HUES48 (cell line): Measurements from ENCODE around the gene SERTAD4.

Experiments used
- H3K27ac ChIP-seq: one replicate; pipeline ENCODE4 v1.7.0; 2013; ENCODE audit warnings: low read depth, low read length, inconsistent platforms
- H3K27me3 ChIP-seq: 2 replicates; pipeline ENCODE4 v1.6.1; 2013; ENCODE audit warnings: mild to moderate bottlenecking, low read length; ENCODE audit not compliant: control insufficient read depth, insufficient read depth
- H3K36me3 ChIP-seq: 2 replicates; pipeline ENCODE4 v1.6.1; 2013; ENCODE audit warnings: low read length; ENCODE audit not compliant: control insufficient read depth, insufficient read depth
- H3K4me1 ChIP-seq: 2 replicates; pipeline ENCODE4 v1.6.1; 2013; ENCODE audit warnings: mild to moderate bottlenecking, low read length; ENCODE audit not compliant: control insufficient read depth, insufficient read depth
- H3K4me3 ChIP-seq: 2 replicates; pipeline ENCODE4 v1.5.1; 2013; ENCODE audit warnings: mild to moderate bottlenecking, low read depth, low read length
- H3K9ac ChIP-seq: 2 replicates; pipeline ENCODE4 v1.6.1; 2013; ENCODE audit warnings: mild to moderate bottlenecking, low read depth, low read length, moderate library complexity
- H3K9me3 ChIP-seq: 2 replicates; pipeline ENCODE4 v1.6.1; 2013; ENCODE audit warnings: low read length; ENCODE audit not compliant: control insufficient read depth, insufficient read depth

The SERTAD4 gene

DNA sequence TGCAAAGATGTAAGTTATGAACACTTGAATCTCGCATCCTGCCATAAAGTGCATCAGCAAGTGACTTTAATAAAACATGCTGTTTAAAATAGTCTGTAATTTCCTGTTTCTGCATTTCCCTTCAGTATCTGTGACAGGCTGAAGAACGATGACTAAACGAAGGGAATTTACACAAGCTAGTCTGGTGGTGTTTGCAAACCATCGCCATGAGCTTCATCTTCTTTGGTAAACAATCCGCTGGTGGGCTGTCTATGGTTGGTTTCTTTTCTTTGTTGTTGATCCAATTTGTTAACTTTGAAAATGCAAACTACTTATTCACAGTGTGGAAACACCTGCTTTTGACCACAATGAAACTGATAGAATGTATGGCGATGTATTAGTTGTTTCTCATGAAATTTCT, 13.9 kb downstream of the SERTAD4 start:
- Histone ChIP-seq H3K4me1 (peaks cover 6% of the 10 kb centered on the region), H3K27ac (no peak overlapping the region), H3K36me3 (no peaks in the 10 kb centered on the region), H3K9ac (no peak overlapping the region), H3K27me3 (peaks cover 7% of the 10 kb centered on the region; the same call in 1 of the 2 replicates), H3K4me3 (no peak overlapping the region), H3K9me3 (no peaks in the 10 kb centered on the region)

DNA sequence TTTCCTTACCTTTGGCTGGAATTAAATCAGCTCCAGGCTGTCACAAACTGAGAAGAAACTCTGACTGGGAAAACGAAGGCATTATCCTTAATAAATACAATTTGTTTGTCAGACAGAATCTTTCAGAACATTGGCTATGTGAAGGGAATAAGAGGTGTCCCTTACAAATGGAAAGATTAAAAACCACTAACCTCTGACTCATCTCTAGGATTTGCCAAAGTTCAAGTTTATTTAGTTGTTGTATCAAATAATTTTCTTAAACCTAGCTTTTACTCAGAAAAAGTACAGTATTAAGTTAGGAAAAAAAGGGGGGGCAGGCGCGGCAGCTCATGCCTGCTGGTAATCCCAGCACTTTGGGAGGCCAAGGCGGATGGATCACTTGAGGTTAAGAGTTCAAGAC, 15.7 kb downstream of the SERTAD4 start:
- Histone ChIP-seq H3K36me3 (no peaks in the 10 kb centered on the region), H3K9me3 (no peaks in the 10 kb centered on the region), H3K27me3 (peaks cover 13% of the 10 kb centered on the region; the same call in 1 of the 2 replicates), H3K4me3 (no peak overlapping the region), H3K27ac (no peak overlapping the region), H3K4me1 (peaks cover 11% of the 10 kb centered on the region), H3K9ac (no peak overlapping the region)

DNA sequence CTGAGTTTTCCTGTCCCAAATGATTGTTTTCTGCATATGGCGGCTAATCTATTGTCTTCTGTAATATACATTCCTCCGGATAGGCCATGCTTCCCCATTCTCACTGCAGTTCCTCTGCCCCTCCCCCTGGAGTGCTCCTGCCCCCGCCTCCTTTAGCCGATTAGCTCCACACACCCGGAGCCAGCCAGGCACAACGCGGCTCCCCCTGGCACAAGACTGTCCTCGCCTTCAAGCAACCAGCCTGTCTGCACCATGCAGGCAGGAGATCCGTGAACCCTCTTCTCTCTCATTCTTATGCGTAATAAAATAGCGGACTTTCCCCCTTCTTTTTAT, 18.0 kb downstream of the SERTAD4 start:
- peaks cover 36% of the 10 kb centered on the region for H3K27me3 ChIP-seq
- peak overlapping the region; percentile 32 for H3K9ac ChIP-seq
- H3K9me3 ChIP-seq = no peaks in the 10 kb centered on the region
- H3K36me3 ChIP-seq = no peaks in the 10 kb centered on the region
- peak overlapping the region; percentile 62 for H3K27ac ChIP-seq
- H3K4me1 ChIP-seq = peaks cover 15% of the 10 kb centered on the region
- H3K4me3 ChIP-seq = peak overlapping the region; percentile 64

DNA sequence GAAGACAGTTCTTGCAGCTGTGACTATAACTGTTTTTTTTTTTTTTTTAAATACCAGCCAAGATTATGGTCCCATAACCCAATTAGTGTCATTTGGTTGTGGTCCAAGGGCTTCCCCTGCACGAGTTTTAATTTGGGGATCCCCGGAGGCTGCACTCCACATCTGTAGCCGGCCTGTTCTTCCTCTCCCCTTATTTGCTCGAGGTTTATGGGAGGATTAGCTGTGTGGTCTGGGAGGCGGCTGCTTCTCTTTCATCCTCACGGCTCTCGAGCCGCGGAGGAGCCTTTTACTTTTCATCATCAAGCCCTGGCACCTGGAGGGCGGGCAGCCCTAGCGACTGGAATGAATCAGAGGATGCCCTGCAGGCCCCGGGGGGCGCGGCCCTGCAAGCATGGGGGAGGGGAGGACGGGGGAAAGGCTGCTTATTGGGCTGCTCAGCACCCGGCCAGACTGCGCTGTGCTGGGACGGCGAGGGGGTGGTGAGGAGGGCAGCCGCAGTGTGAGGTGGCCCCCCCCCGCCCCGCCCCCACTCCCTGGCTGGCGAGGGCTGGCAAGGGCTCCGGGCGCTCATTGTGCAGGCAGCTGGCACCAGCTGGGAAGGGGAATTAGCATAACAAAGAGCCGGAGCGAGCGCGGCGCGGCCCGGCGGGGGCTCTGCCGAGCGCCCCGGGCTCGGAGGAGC, 18.5 kb downstream of the SERTAD4 start:
- H3K4me3 ChIP-seq = peak overlapping the region; percentile 64
- peak overlapping the region; percentile 62 for H3K27ac ChIP-seq
- peaks cover 41% of the 10 kb centered on the region for H3K27me3 ChIP-seq
- no peak overlapping the region for H3K9ac ChIP-seq
- no peaks in the 10 kb centered on the region for H3K36me3 ChIP-seq
- H3K4me1 ChIP-seq = peaks cover 15% of the 10 kb centered on the region
- H3K9me3 ChIP-seq = no peaks in the 10 kb centered on the region

DNA sequence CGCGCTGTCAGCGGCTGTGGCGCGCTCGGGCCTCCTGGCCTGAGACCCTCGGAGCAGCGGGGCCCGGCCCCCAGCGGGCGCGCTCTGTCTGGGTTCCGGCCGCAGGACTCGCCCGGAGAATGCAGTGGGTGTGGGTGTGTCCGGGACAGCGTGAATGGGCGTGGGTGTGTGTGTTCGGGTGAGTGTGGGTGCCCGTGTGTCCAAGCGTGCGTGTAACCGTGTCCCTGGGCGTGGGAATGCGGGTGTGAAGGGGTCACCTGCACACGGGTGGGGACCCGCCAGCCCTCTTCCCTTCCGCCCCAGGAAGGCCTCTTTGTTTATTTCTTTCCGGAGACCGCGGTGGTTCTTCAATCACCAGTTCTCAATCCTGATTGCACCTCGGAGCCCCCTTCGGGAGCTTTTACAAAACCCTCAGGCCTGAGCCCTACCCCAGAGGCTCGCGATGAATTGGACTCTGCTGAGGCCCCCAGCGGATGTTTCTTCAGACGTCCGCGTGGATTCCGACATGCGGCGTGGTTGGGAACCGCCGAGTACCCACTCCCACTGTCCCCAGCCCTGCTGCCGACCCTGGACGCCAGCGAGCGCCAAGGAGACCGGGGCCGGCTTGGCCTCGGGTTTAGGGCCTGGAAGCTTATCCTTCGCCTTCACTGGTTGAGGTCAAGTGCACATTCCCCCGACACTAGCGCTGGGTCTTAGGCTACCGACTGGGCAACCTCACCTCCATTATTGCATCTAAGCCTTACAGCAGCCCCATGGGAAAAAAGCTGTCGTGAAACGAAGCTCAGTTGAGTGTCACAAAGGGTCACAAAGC, 19.3 kb downstream of the SERTAD4 start:
- Histone ChIP-seq H3K27me3 (peaks cover 42% of the 10 kb centered on the region), H3K9me3 (no peaks in the 10 kb centered on the region), H3K4me1 (peaks cover 15% of the 10 kb centered on the region), H3K4me3 (peak overlapping the region; percentile 64), H3K9ac (peak overlapping the region; percentile 53; the same call in 1 of the 2 replicates), H3K27ac (peak overlapping the region; percentile 62), H3K36me3 (no peaks in the 10 kb centered on the region)

DNA sequence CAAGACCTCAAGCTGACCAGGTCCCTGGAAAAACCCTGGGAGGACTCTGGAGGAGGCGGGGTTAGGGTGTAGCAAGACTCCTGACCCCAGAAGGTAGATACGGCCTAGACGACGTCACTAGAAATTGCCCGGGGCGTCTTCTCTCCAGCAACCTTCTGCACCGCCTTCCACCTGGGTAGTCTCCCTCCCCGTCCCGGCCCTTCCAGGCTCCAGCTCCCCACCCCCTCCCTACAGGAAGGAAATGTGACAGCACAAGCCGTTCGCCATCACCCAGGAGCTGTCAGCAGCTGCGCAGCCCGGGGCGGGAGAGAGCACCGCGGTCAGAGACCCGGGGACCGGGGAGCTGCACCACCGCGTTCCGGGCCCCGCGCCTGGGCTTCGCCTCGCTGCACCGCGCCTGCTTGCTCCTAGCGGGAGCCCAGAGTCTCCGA, 20.0 kb downstream of the SERTAD4 start:
- peaks cover 15% of the 10 kb centered on the region for H3K4me1 ChIP-seq
- no peak overlapping the region for H3K9ac ChIP-seq
- no peaks in the 10 kb centered on the region for H3K9me3 ChIP-seq
- H3K36me3 ChIP-seq = no peaks in the 10 kb centered on the region
- no peak overlapping the region for H3K27ac ChIP-seq
- peak overlapping the region; percentile 64 for H3K4me3 ChIP-seq
- H3K27me3 ChIP-seq = peaks cover 38% of the 10 kb centered on the region

DNA sequence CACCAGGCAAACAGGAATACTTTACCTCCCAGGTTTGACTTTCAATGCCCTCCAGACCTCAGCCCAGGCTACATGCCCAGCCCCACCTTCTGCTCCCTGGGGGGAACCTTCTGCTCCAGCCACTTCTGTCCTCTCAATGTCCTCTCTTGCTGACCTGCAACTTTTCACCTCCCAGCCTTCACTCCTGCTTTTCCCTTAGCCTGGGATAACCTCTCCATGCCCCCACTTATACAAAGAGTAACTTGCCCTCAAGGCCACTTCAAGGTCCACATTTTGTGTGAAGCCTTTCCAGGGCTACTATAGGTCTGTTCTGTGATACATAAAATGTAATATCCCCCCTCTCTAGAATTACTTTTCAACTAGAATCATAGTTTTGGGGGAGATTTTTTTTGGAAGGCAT, 21.7 kb downstream of the SERTAD4 start:
- no peak overlapping the region for H3K27ac ChIP-seq
- H3K36me3 ChIP-seq = no peaks in the 10 kb centered on the region
- no peak overlapping the region for H3K4me3 ChIP-seq
- no peaks in the 10 kb centered on the region for H3K9me3 ChIP-seq
- H3K9ac ChIP-seq = no peak overlapping the region
- peaks cover 35% of the 10 kb centered on the region for H3K27me3 ChIP-seq
- H3K4me1 ChIP-seq = peaks cover 15% of the 10 kb centered on the region

DNA sequence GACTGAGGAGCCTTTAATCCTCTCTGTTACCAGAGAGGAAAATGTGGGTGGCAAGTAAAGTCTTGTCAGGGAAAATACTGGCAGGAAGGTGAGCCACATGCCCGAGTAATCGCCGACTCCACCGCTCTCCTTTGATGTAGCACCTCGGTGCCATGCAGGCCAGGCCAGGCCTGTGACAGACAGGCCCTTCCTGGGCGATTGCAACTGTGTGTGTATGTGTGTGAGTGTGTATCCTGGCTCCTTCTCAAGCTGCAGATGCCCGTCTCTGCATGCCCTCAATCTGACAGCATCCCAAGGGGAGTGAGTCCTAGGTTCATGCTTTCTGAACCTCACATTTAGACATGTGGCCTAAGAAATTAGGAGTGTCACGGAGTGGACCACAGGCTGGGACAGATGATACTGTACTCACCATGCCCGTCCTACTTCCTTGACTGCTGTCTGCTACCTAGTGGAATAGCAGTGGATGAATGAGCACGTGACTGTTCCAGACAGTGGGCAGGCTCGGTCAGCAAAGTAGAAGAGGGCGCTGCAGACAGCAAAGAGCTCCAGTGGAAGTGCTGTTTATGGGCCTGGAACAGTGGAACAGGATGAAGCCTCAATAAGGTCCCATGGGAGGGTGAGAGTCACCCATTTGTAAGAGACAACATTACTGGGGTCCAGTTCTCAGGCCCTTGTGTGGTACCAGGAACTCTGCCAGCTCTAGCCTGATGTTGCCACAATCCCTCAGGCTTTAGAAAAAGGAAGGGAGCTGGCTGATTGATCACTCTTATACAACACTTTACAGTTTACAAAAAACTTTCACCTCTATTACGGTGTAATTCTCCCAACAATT, 25.3 kb downstream of the SERTAD4 start:
- no peak overlapping the region for H3K4me3 ChIP-seq

DNA sequence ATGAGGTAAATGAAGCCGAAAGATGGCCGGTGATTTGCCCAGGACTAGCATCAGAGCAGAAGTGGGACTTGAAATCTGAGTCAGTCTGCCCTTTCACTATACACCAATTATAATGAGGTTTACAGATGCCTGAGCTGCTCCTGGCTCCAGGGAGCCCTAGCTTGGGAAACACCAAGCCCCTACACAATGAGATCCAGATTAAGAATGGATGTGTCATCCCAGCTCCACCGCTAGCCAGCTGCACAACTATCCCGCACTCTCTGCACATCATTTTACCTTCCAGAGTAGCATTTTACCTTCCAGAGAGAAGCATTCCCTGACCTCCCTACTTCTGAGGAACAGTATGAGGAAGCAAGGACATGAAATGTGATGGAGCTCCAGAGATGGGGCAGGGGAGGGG, 27.0 kb downstream of the SERTAD4 start:
- H3K27me3 ChIP-seq = peaks cover 16% of the 10 kb centered on the region
- no peaks in the 10 kb centered on the region for H3K36me3 ChIP-seq
- peaks cover 9% of the 10 kb centered on the region; the same call in 1 of the 2 replicates for H3K4me1 ChIP-seq
- H3K4me3 ChIP-seq = no peak overlapping the region
- H3K27ac ChIP-seq = no peak overlapping the region
- no peak overlapping the region for H3K9ac ChIP-seq
- no peaks in the 10 kb centered on the region for H3K9me3 ChIP-seq

More for the DNA sequence above, 25.3 kb downstream of the SERTAD4 start:
- no peak overlapping the region for H3K27ac ChIP-seq
- H3K27me3 ChIP-seq = peaks cover 31% of the 10 kb centered on the region
- no peaks in the 10 kb centered on the region for H3K36me3 ChIP-seq
- H3K9ac ChIP-seq = no peak overlapping the region
- peaks cover 15% of the 10 kb centered on the region for H3K4me1 ChIP-seq
- no peaks in the 10 kb centered on the region for H3K9me3 ChIP-seq

DNA sequence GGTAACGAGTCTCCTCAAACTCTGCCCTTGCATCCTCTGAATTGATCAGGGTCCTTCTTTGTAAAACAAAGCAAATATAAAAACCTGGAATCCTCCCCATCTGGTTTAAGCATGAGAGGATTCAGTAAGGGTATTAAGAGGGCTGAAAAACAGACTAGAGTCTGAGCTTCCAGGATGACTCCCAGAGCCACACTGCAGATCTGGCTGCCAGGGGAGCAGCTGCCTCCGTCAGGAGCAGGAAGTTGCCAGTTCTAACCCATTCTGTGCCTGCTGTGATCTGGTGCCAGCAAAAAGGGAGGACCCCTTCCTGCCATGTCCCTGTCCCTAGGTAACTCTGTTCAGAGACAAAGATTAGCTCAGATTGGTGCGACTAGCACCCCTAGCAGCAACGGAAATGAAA, 27.5 kb downstream of the SERTAD4 start:
- Histone ChIP-seq H3K27ac (no peak overlapping the region), H3K4me1 (peaks cover 14% of the 10 kb centered on the region)

More for the DNA sequence above, 27.5 kb downstream of the SERTAD4 start:
- peaks cover 11% of the 10 kb centered on the region for H3K27me3 ChIP-seq
- no peaks in the 10 kb centered on the region for H3K9me3 ChIP-seq
- no peak overlapping the region for H3K9ac ChIP-seq
- H3K36me3 ChIP-seq = no peaks in the 10 kb centered on the region
- no peak overlapping the region for H3K4me3 ChIP-seq
